ENCODE results near the gene OXCT1. TPM values are rescaled to one million over a fixed set of nuclear protein-coding genes. Genes with fewer than 3 reads are reported as not detected.
A peak's percentile ranks its signal among the peaks of the same experiment; 100 is the strongest.

OXCT1 gene
- total RNA-seq, 1 donor from 2014 or later: 44.6 TPM

GRCh38 chr5:41903892-41904799 is 33.9 kb upstream of the OXCT1 start, which contains the start of gene RIMOC1:
Gene RIMOC1 (plus strand): TSS chr5:41904344. CDS start chr5:41904368, 24 bp downstream.
- DNase-seq (ENCODE audit: low spot score): peak; percentile 99
- Mint-ChIP-seq H3K4me3 (ENCODE audit: unreplicated experiment) (peak within 1 kb of the TSS; percentile 90), H3K4me1 (ENCODE audit: low read depth) (peaks cover 46% of the 10 kb centered on the region), H3K36me3 (ENCODE audit: low read depth) (no peaks in the 10 kb centered on the region), H3K9me3 (ENCODE audit: low read depth) (no peaks in the 10 kb centered on the region), H3K27me3 (ENCODE audit: low read depth) (peaks cover 2% of the 10 kb centered on the region), H3K27ac (ENCODE audit: unreplicated experiment) (peak within 1 kb of the TSS; percentile 100)
- TF ChIP-seq CTCF (IDR thresholded peaks at IDR 0.05): no peak

DNA sequence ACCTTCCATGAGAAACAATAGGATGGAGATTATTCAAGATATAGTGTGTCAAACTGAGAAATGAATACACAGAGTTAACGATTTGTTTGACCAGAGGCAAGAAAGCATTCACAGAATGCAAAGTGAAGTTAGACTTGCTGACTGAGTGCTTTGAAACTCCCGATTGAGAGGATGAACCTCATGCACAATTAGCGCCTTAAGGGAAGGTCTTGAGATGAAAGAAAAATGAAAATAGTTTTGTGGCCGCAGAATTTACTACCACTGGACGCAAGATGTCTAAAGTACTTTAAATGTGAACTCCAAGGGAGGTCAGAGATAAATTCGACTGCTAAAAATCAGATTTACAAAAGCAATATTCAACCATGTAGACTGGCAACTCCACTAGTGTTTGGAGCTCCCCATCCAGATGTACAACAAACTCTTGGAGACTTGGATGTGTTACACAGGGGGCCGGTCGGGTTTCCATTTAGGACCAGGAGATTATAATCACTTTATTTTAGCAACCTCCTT is 33.2 kb upstream of the OXCT1 start:
- peak overlapping the region; percentile 100 for H3K27ac Mint-ChIP-seq (ENCODE audit: unreplicated experiment)
- peaks cover 41% of the 10 kb centered on the region for H3K4me1 Mint-ChIP-seq (ENCODE audit: low read depth)
- peaks cover 6% of the 10 kb centered on the region for H3K27me3 Mint-ChIP-seq (ENCODE audit: low read depth)
- no peaks in the 10 kb centered on the region for H3K36me3 Mint-ChIP-seq (ENCODE audit: low read depth)
- H3K4me3 Mint-ChIP-seq (ENCODE audit: unreplicated experiment): peak overlapping the region; percentile 90
- no peak for TF ChIP-seq CTCF (IDR thresholded peaks at IDR 0.05)
- H3K9me3 Mint-ChIP-seq (ENCODE audit: low read depth): no peaks in the 10 kb centered on the region
- no peak for DNase-seq (ENCODE audit: low spot score)

DNA sequence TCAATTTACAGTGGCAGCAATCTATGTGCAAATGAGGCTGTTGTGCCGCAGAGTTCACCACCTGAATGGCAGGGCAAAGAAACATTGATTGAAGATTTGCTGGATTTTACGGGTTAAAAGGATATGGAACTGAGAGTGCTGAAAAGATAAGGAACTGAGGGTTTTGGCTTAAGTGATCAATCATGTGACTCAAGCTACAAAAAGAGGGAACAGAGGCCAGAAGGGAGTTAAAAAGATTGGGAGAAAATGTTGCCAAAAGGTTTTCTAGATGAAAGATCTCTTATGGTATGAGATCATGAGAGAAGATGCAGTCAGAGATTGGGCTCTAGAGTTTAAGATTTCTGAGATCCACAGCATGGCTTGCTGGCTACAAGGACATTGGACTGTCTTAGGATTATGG is 26.0 kb upstream of the OXCT1 start:
- Mint-ChIP-seq H3K27ac (ENCODE audit: unreplicated experiment) (no peak overlapping the region), H3K36me3 (ENCODE audit: low read depth) (peaks cover 1% of the 10 kb centered on the region), H3K9me3 (ENCODE audit: low read depth) (no peaks in the 10 kb centered on the region), H3K4me3 (ENCODE audit: unreplicated experiment) (no peak overlapping the region), H3K4me1 (ENCODE audit: low read depth) (no peaks in the 10 kb centered on the region), H3K27me3 (ENCODE audit: low read depth) (peaks cover 43% of the 10 kb centered on the region)
- TF ChIP-seq CTCF (IDR thresholded peaks at IDR 0.05): no peak
- DNase-seq (ENCODE audit: low spot score): no peak

- Mint-ChIP-seq H3K27me3 (ENCODE audit: low read depth) (peaks cover 48% of the 10 kb centered on the region), H3K27ac (ENCODE audit: unreplicated experiment) (no peak overlapping the region), H3K4me1 (ENCODE audit: low read depth) (no peaks in the 10 kb centered on the region), H3K4me3 (ENCODE audit: unreplicated experiment) (no peak overlapping the region), H3K36me3 (ENCODE audit: low read depth) (peaks cover 1% of the 10 kb centered on the region), H3K9me3 (ENCODE audit: low read depth) (no peaks in the 10 kb centered on the region)
- DNase-seq (ENCODE audit: low spot score): no peak
- no peak for TF ChIP-seq CTCF (IDR thresholded peaks at IDR 0.05)
Measured at GRCh38 chr5:41893074-41893851, 23.0 kb upstream of the OXCT1 start.

DNA sequence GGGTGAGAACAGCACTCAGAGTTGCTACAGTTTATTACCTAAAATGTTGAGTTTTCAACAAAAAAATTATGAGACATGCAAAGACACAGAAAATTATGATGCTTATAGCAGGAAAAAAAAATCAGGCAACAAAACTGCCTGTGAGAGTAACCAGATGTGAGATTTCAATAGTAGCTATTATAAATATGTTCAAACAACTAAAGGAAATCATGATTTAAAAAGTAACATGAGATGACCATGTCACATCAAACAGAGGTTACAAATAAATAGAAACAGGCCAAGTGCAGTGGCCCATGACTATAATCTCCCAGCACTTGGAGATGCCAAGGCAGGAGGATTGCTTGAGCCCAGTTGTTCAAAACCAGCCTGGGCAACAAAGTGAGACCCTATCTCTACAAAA is 21.8 kb upstream of the OXCT1 start:
- Mint-ChIP-seq H3K4me1 (ENCODE audit: low read depth) (no peaks in the 10 kb centered on the region), H3K36me3 (ENCODE audit: low read depth) (peaks cover 1% of the 10 kb centered on the region), H3K27ac (ENCODE audit: unreplicated experiment) (no peak overlapping the region), H3K9me3 (ENCODE audit: low read depth) (no peaks in the 10 kb centered on the region), H3K27me3 (ENCODE audit: low read depth) (peaks cover 52% of the 10 kb centered on the region), H3K4me3 (ENCODE audit: unreplicated experiment) (no peak overlapping the region)
- no peak for TF ChIP-seq CTCF (IDR thresholded peaks at IDR 0.05)
- no peak for DNase-seq (ENCODE audit: low spot score)

Measured in chondrocyte (in vitro differentiated cells).